MM.1S (cell line): ENCODE results near the gene PAX6.

ENCODE experiments used
- DNase-seq: peaks from one replicate; pipeline ENCODE4 v3.0.0-alpha.2; 2015
- H2AFZ ChIP-seq: fragments of 300-600 bp; sonication (generic); 2 replicates; pipeline ENCODE4 v1.6.0; 2016; ENCODE audit warnings: antibody characterized with exemption, low read length
- H3F3A ChIP-seq: fragments of 300-600 bp; sonication (generic); 2 replicates; pipeline ENCODE4 v1.6.1; 2016; ENCODE audit warnings: mild to moderate bottlenecking, antibody characterized with exemption, low read length, moderate library complexity, mixed read lengths; ENCODE audit not compliant: insufficient read depth
- H3K27ac ChIP-seq: fragments of 300-600 bp; sonication (generic); 2 replicates; pipeline ENCODE4 v1.5.1; 2016; ENCODE audit warnings: mild to moderate bottlenecking, low read length
- H3K27me3 ChIP-seq: fragments of 300-600 bp; sonication (generic); replicated peaks from 2 replicates; pipeline ENCODE4 v1.6.0; 2016; ENCODE audit warnings: low read length; ENCODE audit not compliant: insufficient read depth
- H3K36me3 ChIP-seq: fragments of 300-600 bp; sonication (generic); replicated peaks from 2 replicates; pipeline ENCODE4 v1.6.1; 2016; ENCODE audit warnings: mild to moderate bottlenecking, low read length, mixed read lengths; ENCODE audit not compliant: insufficient read depth
- H3K4me1 ChIP-seq: fragments of 300-600 bp; sonication (generic); 2 replicates; pipeline ENCODE4 v1.6.1; 2016; ENCODE audit warnings: low read length, mixed read lengths
- H3K4me2 ChIP-seq: fragments of 300-600 bp; sonication (generic); 2 replicates; pipeline ENCODE4 v1.6.0; 2016; ENCODE audit warnings: low read depth, low read length
- H3K4me3 ChIP-seq: fragments of 300-600 bp; sonication (generic); 2 replicates; pipeline ENCODE4 v1.5.1; 2016; ENCODE audit warnings: low read length, mixed read lengths
- H3K79me2 ChIP-seq: fragments of 300-600 bp; sonication (generic); 2 replicates; pipeline ENCODE4 v1.6.1; 2016; ENCODE audit warnings: mixed run types, low read length, mixed read lengths
- H3K9ac ChIP-seq: fragments of 300-600 bp; sonication (generic); 2 replicates; pipeline ENCODE4 v1.6.1; 2016; ENCODE audit warnings: low read length, mixed read lengths
- H3K9me2 ChIP-seq: fragments of 300-600 bp; sonication (generic); replicated peaks from 2 replicates; pipeline ENCODE4 v1.6.1; 2016; ENCODE audit warnings: mild to moderate bottlenecking, low read length, mixed read lengths; ENCODE audit not compliant: insufficient read depth
- H3K9me3 ChIP-seq: fragments of 300-600 bp; sonication (generic); replicated peaks from 2 replicates; pipeline ENCODE4 v1.6.1; 2016; ENCODE audit warnings: mild to moderate bottlenecking, low read length, mixed read lengths; ENCODE audit not compliant: insufficient read depth
- H4K20me1 ChIP-seq: fragments of 300-600 bp; sonication (generic); 2 replicates; pipeline ENCODE4 v1.6.1; 2016; ENCODE audit warnings: mild to moderate bottlenecking, low read length, moderate library complexity, mixed read lengths; ENCODE audit not compliant: insufficient read depth
- CTCF ChIP-seq: fragments of 300-600 bp; sonication (generic); IDR thresholded peaks from 2 replicates; pipeline ENCODE4 v1.5.1; 2016; ENCODE audit warnings: antibody characterized with exemption, low read length, mixed read lengths
- EZH2 ChIP-seq: fragments of 300-600 bp; sonication (generic); optimal IDR thresholded peaks from 2 replicates; pipeline ENCODE3; 2017; ENCODE audit warnings: low read depth, mild to moderate bottlenecking, antibody characterized with exemption, low read length, mixed read lengths
- EZH2phosphoT487 ChIP-seq: fragments of 300-600 bp; sonication (generic); IDR thresholded peaks from 2 replicates; pipeline ENCODE4 v1.6.1; 2018; ENCODE audit warnings: antibody characterized with exemption, low read length

Gene PAX6

GRCh38 chr11:31779374-31779791, 31.7 kb downstream of the PAX6 start:
- H3K4me1 ChIP-seq: no peaks in the 10 kb centered on the region
- no peaks in the 10 kb centered on the region for H3F3A ChIP-seq
- no peak overlapping the region for H3K27ac ChIP-seq
- H3K9me2 ChIP-seq: no peaks in the 10 kb centered on the region
- H4K20me1 ChIP-seq: no peaks in the 10 kb centered on the region
- no peaks in the 10 kb centered on the region for H3K79me2 ChIP-seq
- no peaks in the 10 kb centered on the region for H3K27me3 ChIP-seq
- H2AFZ ChIP-seq: no peak overlapping the region
- no peak overlapping the region for H3K4me3 ChIP-seq
- H3K36me3 ChIP-seq: no peaks in the 10 kb centered on the region
- no peak for TF ChIP-seq CTCF
- no peak for TF ChIP-seq EZH2
- TF ChIP-seq EZH2phosphoT487: no peak
- H3K9ac ChIP-seq: no peak overlapping the region
- no peak for DNase-seq
- no peak overlapping the region for H3K4me2 ChIP-seq
- H3K9me3 ChIP-seq: no peaks in the 10 kb centered on the region

- DNase-seq: no peak
- H3K79me2 ChIP-seq: no peaks in the 10 kb centered on the region
- TF ChIP-seq EZH2phosphoT487: no peak
- TF ChIP-seq CTCF: no peak
- TF ChIP-seq EZH2: no peak
- H4K20me1 ChIP-seq: no peaks in the 10 kb centered on the region
- no peaks in the 10 kb centered on the region for H3K27me3 ChIP-seq
- no peaks in the 10 kb centered on the region for H3F3A ChIP-seq
- H3K4me3 ChIP-seq: no peak overlapping the region
- no peak overlapping the region for H2AFZ ChIP-seq
- no peak overlapping the region for H3K27ac ChIP-seq
- no peaks in the 10 kb centered on the region for H3K9me2 ChIP-seq
- H3K4me2 ChIP-seq: no peak overlapping the region
- H3K4me1 ChIP-seq: no peaks in the 10 kb centered on the region
- H3K9ac ChIP-seq: no peak overlapping the region
- H3K9me3 ChIP-seq: no peaks in the 10 kb centered on the region
- H3K36me3 ChIP-seq: no peaks in the 10 kb centered on the region
Measured at GRCh38 chr11:31772412-31772811, 38.7 kb downstream of the PAX6 start.

- Histone ChIP-seq H3K79me2 (no peaks in the 10 kb centered on the region), H3K9me2 (no peaks in the 10 kb centered on the region)
Measured at GRCh38 chr11:31770011-31770700, 41.0 kb downstream of the PAX6 start.

More at GRCh38 chr11:31770011-31770700, 41.0 kb downstream of the PAX6 start:
- H3K4me3 ChIP-seq: no peak overlapping the region
- no peaks in the 10 kb centered on the region for H3K9me3 ChIP-seq
- H3K9ac ChIP-seq: no peak overlapping the region
- no peaks in the 10 kb centered on the region for H3K4me1 ChIP-seq
- no peaks in the 10 kb centered on the region for H4K20me1 ChIP-seq
- H2AFZ ChIP-seq: no peak overlapping the region
- no peak overlapping the region for H3K4me2 ChIP-seq
- H3K27me3 ChIP-seq: no peaks in the 10 kb centered on the region
- no peak overlapping the region for H3K27ac ChIP-seq
- no peaks in the 10 kb centered on the region for H3K36me3 ChIP-seq
- DNase-seq: no peak
- no peak for TF ChIP-seq CTCF
- no peak for TF ChIP-seq EZH2phosphoT487
- TF ChIP-seq EZH2: no peak
- no peaks in the 10 kb centered on the region for H3F3A ChIP-seq
